AG09309 (cell line): ENCODE data around the gene THEM4.
A peak's percentile ranks its signal among the peaks of the same experiment; 100 is the strongest.

Experiments
- DNase-seq: peaks from one replicate; pipeline ENCODE4 v3.0.0-alpha.2; 2010; ENCODE audit warnings: low read depth
- H3K4me3 ChIP-seq: 2 replicates; pipeline ENCODE4 v1.5.1; 2011; ENCODE audit warnings: mild to moderate bottlenecking, low read depth, low read length, moderate library complexity; ENCODE audit not compliant: control insufficient read depth
- TF ChIP-seq, protein P1 (sequence below): IDR thresholded peaks from 2 replicates; pipeline ENCODE4 v1.5.1; 2011; ENCODE audit warnings: mild to moderate bottlenecking, low read depth, low read length, inconsistent platforms; ENCODE audit not compliant: insufficient read depth, control insufficient read depth; ENCODE audit errors: missing control alignments

Gene THEM4

GRCh38 chr1:151898519-151898991 lies 10.8 kb downstream of the THEM4 start:
- H3K4me3 ChIP-seq: no peak overlapping the region
- TF ChIP-seq, protein P1, sequence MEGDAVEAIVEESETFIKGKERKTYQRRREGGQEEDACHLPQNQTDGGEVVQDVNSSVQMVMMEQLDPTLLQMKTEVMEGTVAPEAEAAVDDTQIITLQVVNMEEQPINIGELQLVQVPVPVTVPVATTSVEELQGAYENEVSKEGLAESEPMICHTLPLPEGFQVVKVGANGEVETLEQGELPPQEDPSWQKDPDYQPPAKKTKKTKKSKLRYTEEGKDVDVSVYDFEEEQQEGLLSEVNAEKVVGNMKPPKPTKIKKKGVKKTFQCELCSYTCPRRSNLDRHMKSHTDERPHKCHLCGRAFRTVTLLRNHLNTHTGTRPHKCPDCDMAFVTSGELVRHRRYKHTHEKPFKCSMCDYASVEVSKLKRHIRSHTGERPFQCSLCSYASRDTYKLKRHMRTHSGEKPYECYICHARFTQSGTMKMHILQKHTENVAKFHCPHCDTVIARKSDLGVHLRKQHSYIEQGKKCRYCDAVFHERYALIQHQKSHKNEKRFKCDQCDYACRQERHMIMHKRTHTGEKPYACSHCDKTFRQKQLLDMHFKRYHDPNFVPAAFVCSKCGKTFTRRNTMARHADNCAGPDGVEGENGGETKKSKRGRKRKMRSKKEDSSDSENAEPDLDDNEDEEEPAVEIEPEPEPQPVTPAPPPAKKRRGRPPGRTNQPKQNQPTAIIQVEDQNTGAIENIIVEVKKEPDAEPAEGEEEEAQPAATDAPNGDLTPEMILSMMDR: no peak
- DNase-seq: no peak

DNA sequence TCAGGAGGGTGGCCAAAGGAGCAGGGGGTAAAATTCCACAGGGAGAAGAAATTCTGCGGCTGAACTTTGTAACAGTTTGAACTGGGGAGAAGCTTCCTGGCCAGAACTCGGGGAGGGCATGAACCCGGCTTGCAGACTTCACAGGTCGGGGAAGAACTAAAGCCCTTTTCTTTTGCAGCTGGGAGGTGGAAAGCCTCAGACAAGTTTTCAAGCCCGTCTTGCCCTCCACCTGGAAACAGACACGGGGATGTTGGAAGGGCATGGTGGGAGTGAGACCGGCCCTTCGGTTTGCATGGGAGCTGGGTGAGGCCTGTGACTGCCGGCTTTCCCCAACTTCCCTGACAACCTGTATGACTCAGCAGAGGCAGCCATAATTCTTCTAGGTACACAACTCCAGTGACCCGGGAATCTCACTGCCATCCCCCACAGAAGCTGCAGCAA lies 11.3 kb downstream of the THEM4 start:
- H3K4me3 ChIP-seq: no peak overlapping the region
- no peak for DNase-seq
- TF ChIP-seq, protein P1: no peak

DNA sequence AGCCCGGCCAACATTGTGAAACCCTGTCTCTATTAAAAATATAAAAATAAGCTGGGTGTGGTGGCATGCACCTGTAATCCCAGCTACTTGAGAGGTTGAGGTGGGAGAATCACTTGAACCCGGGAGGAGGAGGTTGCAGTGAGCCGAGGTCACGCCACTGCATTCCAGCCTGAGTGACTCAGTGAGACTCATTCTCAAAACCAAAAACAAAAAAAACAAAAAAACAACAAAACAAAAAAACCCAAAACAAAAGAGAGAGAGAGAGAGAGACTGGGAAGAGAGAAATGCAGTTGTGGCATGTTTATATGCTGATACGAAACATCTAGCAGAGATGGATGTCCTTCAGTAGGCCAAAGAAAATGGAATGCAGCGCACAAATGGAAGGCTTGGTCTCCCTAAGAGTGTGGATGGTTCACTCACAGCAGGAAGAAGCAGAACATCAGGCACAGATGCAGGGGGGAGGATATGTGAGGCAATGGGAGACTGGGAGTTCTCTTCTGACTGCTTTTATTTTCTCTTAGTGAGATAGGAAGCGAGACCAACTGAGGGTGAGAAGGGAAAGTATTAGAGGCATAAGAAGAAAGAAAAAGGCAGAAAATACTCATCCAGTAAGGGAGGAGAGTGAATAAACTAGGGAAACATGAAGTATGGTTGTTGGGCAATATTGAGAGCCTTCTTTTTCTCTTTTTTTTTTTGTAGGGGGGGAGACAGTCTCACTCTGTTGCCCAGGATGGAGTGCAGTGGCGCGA lies 16.0 kb downstream of the THEM4 start:
- no peak for DNase-seq
- H3K4me3 ChIP-seq: no peak overlapping the region
- TF ChIP-seq, protein P1: no peak

DNA sequence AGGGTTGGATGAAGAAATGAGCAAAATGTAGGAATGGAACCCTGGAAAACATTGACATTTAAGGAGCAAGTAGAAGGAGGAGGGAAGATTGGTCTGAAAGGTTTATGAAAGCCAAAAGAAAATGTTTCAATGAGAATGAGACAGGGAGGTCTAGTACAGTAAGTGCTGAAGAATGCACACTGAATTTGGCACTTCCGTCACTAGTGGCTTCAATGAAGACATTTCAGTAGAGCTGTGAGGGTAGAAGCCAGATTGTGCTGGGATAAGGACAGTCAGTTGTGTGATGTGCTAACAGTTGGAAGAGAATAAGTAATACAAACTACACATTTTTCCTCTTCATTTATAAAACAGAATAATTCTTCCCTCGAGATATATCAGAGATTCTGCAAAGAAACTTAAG lies 17.1 kb downstream of the THEM4 start:
- no peak overlapping the region for H3K4me3 ChIP-seq
- TF ChIP-seq, protein P1: no peak
- peak; percentile 53 for DNase-seq

DNA sequence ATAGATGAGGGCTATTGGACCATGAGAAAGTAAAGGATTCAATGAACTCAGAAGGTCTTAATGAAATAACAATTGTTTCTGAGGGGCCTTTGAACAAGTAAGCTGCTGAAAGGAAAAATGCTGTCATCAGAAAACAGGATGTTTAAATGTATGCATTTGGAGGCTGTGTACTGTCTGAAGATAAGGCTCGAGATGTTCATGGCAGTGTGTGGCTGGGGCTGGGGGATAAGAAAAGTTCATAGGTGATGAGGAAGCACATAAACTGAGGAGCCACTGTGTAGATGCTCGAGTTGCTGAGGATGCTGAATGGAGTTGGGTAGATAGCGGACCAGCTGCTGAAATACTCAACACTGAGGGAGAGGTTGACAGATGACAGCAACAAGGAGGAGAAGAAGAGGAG lies 17.8 kb downstream of the THEM4 start:
- TF ChIP-seq, protein P1: no peak
- no peak for DNase-seq
- no peak overlapping the region for H3K4me3 ChIP-seq

GRCh38 chr1:151888972-151889570 lies 20.2 kb downstream of the THEM4 start:
- no peak overlapping the region for H3K4me3 ChIP-seq
- DNase-seq: no peak
- TF ChIP-seq, protein P1: peak; percentile 35
